HCT116 (cell line): ENCODE measurements around the gene EDN1. TPM values are rescaled to one million over a fixed set of nuclear protein-coding genes. Genes with fewer than 3 reads are reported as not detected.

Experiments
- ATAC-seq: fragments of 200-7000 bp; cut with Tn5 transposase; 2 replicates; pipeline ENCODE4 v1.9.1; 2020; ENCODE audit warnings: mild to moderate bottlenecking, moderate library complexity
- BruUV-seq: library from RNA; stranded (reverse); fragments of 400-500 nt; replicated peaks from 2 replicates; lab custom pipeline; 2021; lab: Mats Ljungman, UMichigan
- CTCF ChIA-PET: fragments of 300-600 bp; sonication (Branson Sonifier 250); formaldehyde crosslinking; loops from one replicate; lab custom pipeline; 2021; ENCODE audit warnings: antibody characterized with exemption; lab: Charles Lee
- POLR2A ChIA-PET: fragments of 300-600, 350-600 bp; sonication (Branson Sonifier 250); formaldehyde crosslinking; loops from one replicate; lab custom pipeline; 2021; ENCODE audit warnings: antibody characterized with exemption; lab: Charles Lee
- RAD21 ChIA-PET, 2 experiments: fragments of 300-600 bp; sonication (Branson Sonifier 250); formaldehyde crosslinking; loops; one replicate each; lab custom pipeline; 2023; ENCODE audit warnings: low total read pairs in 2 of 2; ENCODE audit not compliant: uncharacterized antibody in 2 of 2, unreplicated experiment in 2 of 2, low non-redundant PET in 1 of 2; lab: Charles Lee
- DNase-seq: peaks from one replicate; pipeline ENCODE4 v3.0.0-alpha.2; 2010; ENCODE audit warnings: low read depth, low spot score
- H2AFZ ChIP-seq: fragments of 200-600 bp; shearing (Covaris generic), sonication (generic); 2 replicates; pipeline ENCODE4 v1.6.1; 2017; ENCODE audit warnings: low read depth, mixed run types, mixed read lengths, antibody characterized with exemption, low read length; ENCODE audit not compliant: poor library complexity, severe bottlenecking
- H3K27ac ChIP-seq: 2 replicates; pipeline ENCODE4 v1.5.1; 2012; ENCODE audit warnings: low read depth, low read length
- H3K27me3 ChIP-seq: fragments of 200-600 bp; sonication (generic); 2 replicates; pipeline ENCODE4 v1.6.1; 2016; ENCODE audit warnings: mixed run types, low read length, mixed read lengths; ENCODE audit not compliant: insufficient read depth
- H3K36me3 ChIP-seq, 2 experiments: fragments of 200-500 bp in 1 of 2; fragments of 200-600 bp in 1 of 2; sonication (Bioruptor generic) in 1 of 2; sonication (generic) in 1 of 2; 2 replicates each; pipeline versions ENCODE4 v1.5.1 to v1.6.1; 2014 to 2016; ENCODE audit warnings: low read length in 2 of 2, inconsistent platforms in 1 of 2, mixed read lengths in 1 of 2, mixed run types in 1 of 2; ENCODE audit not compliant: insufficient read depth in 2 of 2, control insufficient read depth in 1 of 2
- H3K4me1 ChIP-seq, 2 experiments: fragments of 200-600 bp in 1 of 2; sonication (generic) in 1 of 2; 2 replicates each; pipeline versions ENCODE4 v1.5.1 to v1.6.1; 2012 to 2017; ENCODE audit warnings: low read length in 2 of 2, inconsistent platforms in 1 of 2, mild to moderate bottlenecking in 1 of 2, mixed read lengths in 1 of 2, mixed run types in 1 of 2, moderate library complexity in 1 of 2; ENCODE audit not compliant: insufficient read depth in 2 of 2, control insufficient read depth in 1 of 2
- H3K4me2 ChIP-seq: fragments of 200-600 bp; sonication (generic); 2 replicates; pipeline ENCODE4 v1.6.1; 2017; ENCODE audit warnings: mixed run types, low read length, mixed read lengths
- H3K4me3 ChIP-seq, 2 experiments: fragments of 200-600 bp in 1 of 2; sonication (generic) in 1 of 2; replicated peaks in 1 of 2; 2 replicates each; pipeline ENCODE4 v1.5.1; 2011 to 2016; ENCODE audit warnings: low read length in 2 of 2, control low read depth in 1 of 2, low read depth in 1 of 2, mild to moderate bottlenecking in 1 of 2, mixed read lengths in 1 of 2, mixed run types in 1 of 2
- H3K79me2 ChIP-seq: fragments of 200-600 bp; sonication (generic); 2 replicates; pipeline ENCODE4 v1.6.1; 2017; ENCODE audit warnings: mild to moderate bottlenecking, mixed run types, low read length, moderate library complexity, mixed read lengths; ENCODE audit not compliant: insufficient read depth
- H3K9ac ChIP-seq: fragments of 200-600 bp; sonication (generic); 2 replicates; pipeline ENCODE4 v1.6.1; 2016; ENCODE audit warnings: low read length, mixed read lengths
- H3K9me2 ChIP-seq: fragments of 200-600 bp; sonication (generic), shearing (Covaris generic); 2 replicates; pipeline ENCODE4 v1.6.1; 2017; ENCODE audit warnings: mixed run types, mild to moderate bottlenecking, moderate library complexity; ENCODE audit not compliant: insufficient read depth
- H3K9me3 ChIP-seq, 2 experiments: fragments of 200-500 bp in 1 of 2; fragments of 200-600 bp in 1 of 2; sonication (Bioruptor generic) in 1 of 2; sonication (generic) in 1 of 2; 2 replicates each; pipeline ENCODE4 v1.6.1; 2014 to 2017; ENCODE audit warnings: low read length in 2 of 2, mixed read lengths in 2 of 2, inconsistent platforms in 1 of 2, low read depth in 1 of 2, mild to moderate bottlenecking in 1 of 2, mixed run types in 1 of 2, moderate library complexity in 1 of 2; ENCODE audit not compliant: control insufficient read depth in 1 of 2, insufficient read depth in 1 of 2
- H4K20me1 ChIP-seq: fragments of 200-600 bp; sonication (generic), shearing (Covaris generic); 2 replicates; pipeline ENCODE4 v1.6.1; 2017; ENCODE audit warnings: mixed run types, mild to moderate bottlenecking, moderate library complexity; ENCODE audit not compliant: insufficient read depth
- ATF3 ChIP-seq: IDR thresholded peaks from 2 replicates; pipeline ENCODE4 v1.6.1; 2012
- CEBPB ChIP-seq: IDR thresholded peaks from 2 replicates; pipeline ENCODE4 v1.6.1; 2012; ENCODE audit warnings: low read depth
- EZH2 ChIP-seq: fragments of 200-600 bp; sonication (generic); IDR thresholded peaks from 2 replicates; pipeline ENCODE4 v1.6.1; 2017; ENCODE audit warnings: antibody characterized with exemption, mixed run types
- EZH2phosphoT487 ChIP-seq: fragments of 200-600 bp; IDR thresholded peaks from 2 replicates; pipeline ENCODE4 v1.6.1; 2018; ENCODE audit warnings: antibody characterized with exemption, borderline replicate concordance
- FOSL1 ChIP-seq: IDR thresholded peaks from 2 replicates; pipeline ENCODE4 v1.6.1; 2012; ENCODE audit warnings: low read depth
- POLR2A ChIP-seq: IDR thresholded peaks from 2 replicates; pipeline ENCODE4 v1.7.0; 2011; ENCODE audit warnings: borderline replicate concordance; ENCODE audit not compliant: insufficient read depth, insufficient read length; ENCODE audit errors: extremely low read depth
- POLR2AphosphoS5 ChIP-seq: IDR thresholded peaks from 2 replicates; pipeline ENCODE4 v1.6.1; 2011; ENCODE audit warnings: mild to moderate bottlenecking, low read depth, low read length, moderate library complexity
- SIN3A ChIP-seq: IDR thresholded peaks from 2 replicates; pipeline ENCODE4 v1.6.1; 2012; ENCODE audit warnings: low read depth
- SP1 ChIP-seq: IDR thresholded peaks from 2 replicates; pipeline ENCODE4 v1.6.1; 2012; ENCODE audit warnings: low read depth
- YY1 ChIP-seq: IDR thresholded peaks from 2 replicates; pipeline ENCODE4 v1.6.1; 2011; ENCODE audit warnings: low read length, low read depth, moderate library complexity, mild to moderate bottlenecking; ENCODE audit not compliant: insufficient replicate concordance; ENCODE audit errors: extremely low read depth
- ZBTB33 ChIP-seq: IDR thresholded peaks from 2 replicates; pipeline ENCODE4 v1.6.1; 2011; ENCODE audit warnings: mild to moderate bottlenecking, low read length, moderate library complexity; ENCODE audit not compliant: insufficient replicate concordance; ENCODE audit errors: extremely low read depth
- intact Hi-C: fragments of 100-400 bp; cut with micrococcal nuclease; formaldehyde crosslinking; loops from 2 replicates; pipeline ENCODE4 v1.10.0; 2022
- total RNA-seq: library from RNA; stranded (reverse); gene quantifications from one replicate; pipeline ENCODE4 v1.2.1, GENCODE V29; 2021; ENCODE audit not compliant: unreplicated experiment
- TF ChIP-seq, protein P1 (sequence below): IDR thresholded peaks from 2 replicates; pipeline ENCODE4 v1.6.1; 2012; ENCODE audit warnings: low read depth
- TF ChIP-seq, protein P2 (sequence below): IDR thresholded peaks from 2 replicates; pipeline ENCODE4 v1.6.1; 2012

Gene EDN1
- total RNA-seq, 1 experiment from 2014 or later: 0.22 TPM

GRCh38 chr6:12277386-12277785 lies 12.8 kb upstream of the EDN1 start:
- H3K4me1 ChIP-seq: 0 out of 4 replicates have a peak, but pooled peaks cover 0 to 2% of the 10 kb centered on the region in 2 experiments
- TF ChIP-seq, protein P1, sequence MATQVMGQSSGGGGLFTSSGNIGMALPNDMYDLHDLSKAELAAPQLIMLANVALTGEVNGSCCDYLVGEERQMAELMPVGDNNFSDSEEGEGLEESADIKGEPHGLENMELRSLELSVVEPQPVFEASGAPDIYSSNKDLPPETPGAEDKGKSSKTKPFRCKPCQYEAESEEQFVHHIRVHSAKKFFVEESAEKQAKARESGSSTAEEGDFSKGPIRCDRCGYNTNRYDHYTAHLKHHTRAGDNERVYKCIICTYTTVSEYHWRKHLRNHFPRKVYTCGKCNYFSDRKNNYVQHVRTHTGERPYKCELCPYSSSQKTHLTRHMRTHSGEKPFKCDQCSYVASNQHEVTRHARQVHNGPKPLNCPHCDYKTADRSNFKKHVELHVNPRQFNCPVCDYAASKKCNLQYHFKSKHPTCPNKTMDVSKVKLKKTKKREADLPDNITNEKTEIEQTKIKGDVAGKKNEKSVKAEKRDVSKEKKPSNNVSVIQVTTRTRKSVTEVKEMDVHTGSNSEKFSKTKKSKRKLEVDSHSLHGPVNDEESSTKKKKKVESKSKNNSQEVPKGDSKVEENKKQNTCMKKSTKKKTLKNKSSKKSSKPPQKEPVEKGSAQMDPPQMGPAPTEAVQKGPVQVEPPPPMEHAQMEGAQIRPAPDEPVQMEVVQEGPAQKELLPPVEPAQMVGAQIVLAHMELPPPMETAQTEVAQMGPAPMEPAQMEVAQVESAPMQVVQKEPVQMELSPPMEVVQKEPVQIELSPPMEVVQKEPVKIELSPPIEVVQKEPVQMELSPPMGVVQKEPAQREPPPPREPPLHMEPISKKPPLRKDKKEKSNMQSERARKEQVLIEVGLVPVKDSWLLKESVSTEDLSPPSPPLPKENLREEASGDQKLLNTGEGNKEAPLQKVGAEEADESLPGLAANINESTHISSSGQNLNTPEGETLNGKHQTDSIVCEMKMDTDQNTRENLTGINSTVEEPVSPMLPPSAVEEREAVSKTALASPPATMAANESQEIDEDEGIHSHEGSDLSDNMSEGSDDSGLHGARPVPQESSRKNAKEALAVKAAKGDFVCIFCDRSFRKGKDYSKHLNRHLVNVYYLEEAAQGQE: no peak
- no peak for TF ChIP-seq EZH2
- TF ChIP-seq YY1: no peak
- no peak for TF ChIP-seq SIN3A
- TF ChIP-seq CEBPB: no peak
- no peak for TF ChIP-seq ZBTB33
- TF ChIP-seq FOSL1: no peak
- no peak for TF ChIP-seq SP1
- TF ChIP-seq, protein P2, sequence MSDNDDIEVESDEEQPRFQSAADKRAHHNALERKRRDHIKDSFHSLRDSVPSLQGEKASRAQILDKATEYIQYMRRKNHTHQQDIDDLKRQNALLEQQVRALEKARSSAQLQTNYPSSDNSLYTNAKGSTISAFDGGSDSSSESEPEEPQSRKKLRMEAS: no peak
- no peak for TF ChIP-seq EZH2phosphoT487
- TF ChIP-seq ATF3: no peak
- no peak for TF ChIP-seq POLR2AphosphoS5
- TF ChIP-seq POLR2A: no peak
- no peaks in the 10 kb centered on the region for H3K9me2 ChIP-seq
- CTCF ChIA-PET: interaction anchor here (1.6 kb wide), 1 partner anchor 10 kb away, joined by 4 read pairs; no protein-coding TSS in a partner anchor
- no peak overlapping the region for H3K9ac ChIP-seq
- ATAC-seq (no peak), DNase-seq (no peak)
- RAD21 ChIA-PET: no interaction called here
- intact Hi-C loops: no loop called here
- POLR2A ChIA-PET: no interaction called here
- no peak overlapping the region for H3K4me3 ChIP-seq
- no peaks in the 10 kb centered on the region for H3K79me2 ChIP-seq
- H3K36me3 ChIP-seq: no peaks in the 10 kb centered on the region
- H3K4me2 ChIP-seq: no peak overlapping the region
- no TSS peak for BruUV-seq
- no peak overlapping the region for H3K27ac ChIP-seq
- no peaks in the 10 kb centered on the region for H3K9me3 ChIP-seq
- no peaks in the 10 kb centered on the region for H3K27me3 ChIP-seq
- no peaks in the 10 kb centered on the region for H4K20me1 ChIP-seq
- H2AFZ ChIP-seq: no peak overlapping the region
